ENCODE results near the gene CSMD2.

Gene CSMD2

DNA sequence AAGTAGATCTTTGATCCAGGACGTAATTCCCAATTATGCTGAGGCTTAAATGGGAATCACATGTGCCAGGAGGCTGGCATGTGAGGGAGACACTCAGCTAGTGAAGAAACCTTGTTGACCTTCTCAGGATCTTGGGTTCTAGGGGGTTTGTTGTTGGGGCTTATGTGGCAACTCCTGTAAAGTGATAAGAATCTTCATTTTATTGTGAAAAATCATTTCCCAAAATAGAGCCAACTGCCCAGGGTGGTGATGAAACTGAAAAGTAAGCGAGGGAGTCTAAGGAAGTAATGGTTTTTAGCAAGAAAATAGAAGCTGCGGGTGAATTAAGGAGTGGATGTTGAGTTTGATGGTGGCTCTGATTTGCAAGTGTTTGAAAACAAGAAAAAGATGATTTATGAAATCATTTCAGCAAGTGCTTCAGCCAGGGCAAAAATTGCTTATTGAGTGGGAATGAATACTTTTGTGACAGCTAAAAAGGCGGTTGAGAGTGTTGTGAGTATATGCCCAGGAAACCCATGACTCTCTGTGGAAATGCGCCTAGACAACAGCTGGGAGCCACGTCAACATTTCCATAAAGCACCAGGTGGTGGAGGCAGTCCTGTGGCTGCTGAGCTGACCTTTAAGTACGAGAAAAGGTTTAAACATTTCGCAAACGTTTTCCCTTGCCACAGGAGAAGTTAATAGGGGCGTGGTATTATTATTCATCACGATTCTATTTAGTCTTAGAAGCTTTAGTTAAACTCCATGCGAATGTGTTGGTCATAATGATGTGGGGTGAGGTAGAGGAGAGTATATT lies 198.5 kb downstream of the CSMD2 start:
- Histone ChIP-seq H3K9ac (ENCODE audit: low read depth, low read length) (no peak overlapping the region), H3K4me1 (ENCODE audit: control insufficient read depth, insufficient read depth, low read length) (no peaks in the 10 kb centered on the region), H3K9me3 (ENCODE audit: control insufficient read depth, insufficient read depth, low read length) (no peaks in the 10 kb centered on the region), H3K36me3 (ENCODE audit: control insufficient read depth, insufficient read depth, low read length) (no peaks in the 10 kb centered on the region), H3K4me3 (ENCODE audit: low read depth, low read length) (no peak overlapping the region), H3K27me3 (ENCODE audit: control insufficient read depth, insufficient read depth, low read length) (no peaks in the 10 kb centered on the region)

DNA sequence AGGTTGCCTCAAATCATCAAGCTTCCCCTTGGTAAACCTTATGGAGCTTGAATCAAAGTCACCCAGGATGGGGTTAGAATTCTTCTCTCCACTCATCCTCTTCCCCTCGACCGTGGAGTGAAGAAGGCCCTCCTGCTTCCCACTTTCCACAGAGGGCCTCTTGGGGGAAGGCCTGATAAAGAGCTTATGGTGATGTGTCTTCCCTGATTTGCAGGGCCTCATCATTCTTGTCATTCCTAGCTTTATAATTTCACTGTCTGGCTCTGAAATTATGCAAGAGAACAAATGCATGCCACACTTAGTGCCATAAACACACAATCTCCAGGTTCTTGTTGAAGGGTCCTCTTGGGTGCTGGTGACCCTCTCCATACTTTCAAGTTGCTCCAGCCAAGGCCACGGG lies 199.9 kb downstream of the CSMD2 start:
- H3K9me3 ChIP-seq (ENCODE audit: control insufficient read depth, insufficient read depth, low read length) = no peaks in the 10 kb centered on the region
- no peaks in the 10 kb centered on the region for H3K27me3 ChIP-seq (ENCODE audit: control insufficient read depth, insufficient read depth, low read length)
- no peaks in the 10 kb centered on the region for H3K4me1 ChIP-seq (ENCODE audit: control insufficient read depth, insufficient read depth, low read length)
- no peak overlapping the region for H3K4me3 ChIP-seq (ENCODE audit: low read depth, low read length)
- H3K36me3 ChIP-seq (ENCODE audit: control insufficient read depth, insufficient read depth, low read length) = no peaks in the 10 kb centered on the region
- H3K9ac ChIP-seq (ENCODE audit: low read depth, low read length) = no peak overlapping the region

DNA sequence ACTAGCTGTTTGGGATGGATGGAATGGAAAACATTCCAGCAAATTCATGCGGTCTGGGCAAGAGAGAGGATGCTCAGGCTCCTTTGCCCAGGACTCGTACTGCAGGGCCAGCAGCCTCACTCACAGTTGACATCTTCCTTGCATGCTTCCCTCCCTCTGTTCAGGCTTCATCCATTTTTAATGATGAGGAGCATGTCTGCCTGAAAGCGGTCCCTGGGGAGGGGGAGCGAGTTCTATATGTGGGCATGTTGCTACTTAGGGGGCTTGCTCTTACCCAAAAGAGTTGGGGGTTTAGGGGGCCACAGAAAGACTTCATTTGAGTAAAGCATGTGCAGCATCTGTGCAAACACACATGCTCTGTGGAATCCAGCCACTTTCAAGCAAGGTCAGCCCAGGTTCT lies 203.0 kb downstream of the CSMD2 start:
- H3K4me1 ChIP-seq (ENCODE audit: control insufficient read depth, insufficient read depth, low read length) = no peaks in the 10 kb centered on the region
- no peaks in the 10 kb centered on the region for H3K36me3 ChIP-seq (ENCODE audit: control insufficient read depth, insufficient read depth, low read length)
- no peaks in the 10 kb centered on the region for H3K9me3 ChIP-seq (ENCODE audit: control insufficient read depth, insufficient read depth, low read length)
- H3K27me3 ChIP-seq (ENCODE audit: control insufficient read depth, insufficient read depth, low read length) = no peaks in the 10 kb centered on the region
- no peak overlapping the region for H3K9ac ChIP-seq (ENCODE audit: low read depth, low read length)
- no peak overlapping the region for H3K4me3 ChIP-seq (ENCODE audit: low read depth, low read length)

DNA sequence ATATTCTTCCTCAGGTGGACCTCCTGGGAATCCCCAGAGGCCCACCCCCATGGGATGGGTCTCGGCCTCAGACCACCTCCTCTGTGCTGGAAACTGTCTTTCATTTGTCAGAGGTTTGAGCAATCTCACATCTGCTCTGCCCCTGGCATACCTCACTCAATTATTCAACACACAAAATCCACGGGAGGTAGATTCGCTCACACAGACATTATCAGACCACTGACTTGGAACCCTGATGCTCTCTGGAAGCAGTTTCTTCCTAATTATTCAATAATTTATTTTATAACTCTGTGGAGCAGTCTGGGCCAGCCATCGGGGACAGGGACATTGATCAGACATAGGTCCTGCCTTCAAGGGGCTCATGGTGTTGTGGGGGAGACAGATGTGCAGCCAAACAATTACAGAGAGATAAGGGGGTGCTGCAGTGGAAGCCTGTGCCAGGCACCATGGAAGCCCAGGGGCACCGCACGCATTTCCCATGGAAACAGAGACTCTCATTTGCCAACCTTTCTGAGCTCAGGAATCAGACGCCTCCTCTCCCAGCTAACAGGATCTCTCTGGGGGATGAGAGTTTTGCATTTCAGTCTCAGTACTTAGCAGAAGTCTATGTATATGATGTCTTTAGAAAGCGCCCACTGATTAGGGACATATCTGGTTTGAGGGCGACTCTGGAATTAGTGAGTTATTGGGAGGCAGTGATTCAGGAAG lies 204.7 kb downstream of the CSMD2 start:
- H3K36me3 ChIP-seq (ENCODE audit: control insufficient read depth, insufficient read depth, low read length) = no peaks in the 10 kb centered on the region
- H3K9ac ChIP-seq (ENCODE audit: low read depth, low read length) = no peak overlapping the region
- H3K4me1 ChIP-seq (ENCODE audit: control insufficient read depth, insufficient read depth, low read length) = no peaks in the 10 kb centered on the region
- no peak overlapping the region for H3K4me3 ChIP-seq (ENCODE audit: low read depth, low read length)
- no peaks in the 10 kb centered on the region for H3K9me3 ChIP-seq (ENCODE audit: control insufficient read depth, insufficient read depth, low read length)
- H3K27me3 ChIP-seq (ENCODE audit: control insufficient read depth, insufficient read depth, low read length) = no peaks in the 10 kb centered on the region

DNA sequence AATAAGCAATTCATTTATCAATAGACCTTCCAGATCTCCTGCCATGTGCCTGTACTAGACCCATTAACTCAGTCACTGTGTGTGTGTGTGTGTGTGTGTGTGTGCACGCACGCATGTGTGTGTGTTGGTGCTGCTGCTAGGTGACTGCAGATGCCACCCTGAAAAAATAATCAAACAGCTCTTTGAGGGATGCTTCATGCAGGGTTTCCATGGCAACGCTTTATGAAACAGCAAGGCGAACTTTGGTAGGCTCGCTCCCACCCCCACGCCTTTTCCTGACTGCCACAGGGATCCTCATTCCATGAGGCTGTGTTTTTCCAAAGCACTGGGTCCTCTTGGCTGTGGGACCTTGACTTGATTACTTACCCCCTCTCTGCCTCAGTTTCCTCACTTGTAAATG lies 207.2 kb downstream of the CSMD2 start:
- H3K9me3 ChIP-seq (ENCODE audit: control insufficient read depth, insufficient read depth, low read length) = no peaks in the 10 kb centered on the region
- H3K36me3 ChIP-seq (ENCODE audit: control insufficient read depth, insufficient read depth, low read length) = no peaks in the 10 kb centered on the region
- H3K9ac ChIP-seq (ENCODE audit: low read depth, low read length) = no peak overlapping the region
- H3K27me3 ChIP-seq (ENCODE audit: control insufficient read depth, insufficient read depth, low read length) = no peaks in the 10 kb centered on the region
- no peak overlapping the region for H3K4me3 ChIP-seq (ENCODE audit: low read depth, low read length)
- no peaks in the 10 kb centered on the region for H3K4me1 ChIP-seq (ENCODE audit: control insufficient read depth, insufficient read depth, low read length)

DNA sequence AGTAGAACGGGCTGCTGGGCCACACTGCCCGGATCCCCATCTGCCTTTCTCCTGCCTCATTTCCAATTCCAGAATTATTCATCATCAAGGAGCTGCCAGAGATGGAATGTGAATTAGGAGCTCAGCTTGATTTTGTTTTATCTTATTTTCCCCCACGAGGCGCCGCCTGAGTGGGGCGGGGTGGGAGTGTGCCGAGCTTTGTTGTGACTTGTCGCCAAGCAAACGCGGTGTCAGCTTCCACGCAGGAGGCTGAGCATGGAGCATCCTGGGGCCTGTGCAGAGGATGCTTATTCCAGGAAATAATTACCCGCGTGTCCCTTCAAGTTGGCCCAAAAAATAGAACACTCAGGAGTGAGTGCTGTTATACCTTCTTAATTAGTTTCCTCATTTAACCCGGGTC lies 209.9 kb downstream of the CSMD2 start:
- H3K4me3 ChIP-seq (ENCODE audit: low read depth, low read length) = no peak overlapping the region
- no peaks in the 10 kb centered on the region for H3K9me3 ChIP-seq (ENCODE audit: control insufficient read depth, insufficient read depth, low read length)
- H3K27me3 ChIP-seq (ENCODE audit: control insufficient read depth, insufficient read depth, low read length) = no peaks in the 10 kb centered on the region
- no peaks in the 10 kb centered on the region for H3K4me1 ChIP-seq (ENCODE audit: control insufficient read depth, insufficient read depth, low read length)
- no peaks in the 10 kb centered on the region for H3K36me3 ChIP-seq (ENCODE audit: control insufficient read depth, insufficient read depth, low read length)
- no peak overlapping the region for H3K9ac ChIP-seq (ENCODE audit: low read depth, low read length)

DNA sequence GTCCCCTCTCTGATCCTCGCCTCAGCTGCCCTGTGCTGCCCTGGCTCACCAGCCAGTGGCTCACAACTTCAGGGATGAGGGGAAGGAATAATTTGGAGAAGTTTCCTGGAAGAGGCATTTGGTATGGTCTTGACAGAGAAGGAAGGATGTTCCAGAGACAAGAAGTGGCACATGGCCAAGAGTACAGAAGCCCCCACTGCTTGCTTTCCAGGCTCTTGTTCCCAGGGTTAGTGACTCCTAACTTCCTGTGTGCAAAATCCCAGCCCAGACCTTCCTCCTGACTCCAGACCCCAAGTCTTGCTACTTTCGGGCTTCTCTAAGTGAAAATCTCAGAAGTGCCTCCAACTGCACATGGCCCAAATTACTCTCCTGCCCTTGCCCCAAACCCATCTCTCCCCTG lies 215.5 kb downstream of the CSMD2 start:
- Histone ChIP-seq H3K9ac (ENCODE audit: low read depth, low read length) (no peak overlapping the region), H3K9me3 (ENCODE audit: control insufficient read depth, insufficient read depth, low read length) (no peaks in the 10 kb centered on the region), H3K27me3 (ENCODE audit: control insufficient read depth, insufficient read depth, low read length) (no peaks in the 10 kb centered on the region), H3K4me3 (ENCODE audit: low read depth, low read length) (no peak overlapping the region), H3K4me1 (ENCODE audit: control insufficient read depth, insufficient read depth, low read length) (no peaks in the 10 kb centered on the region), H3K36me3 (ENCODE audit: control insufficient read depth, insufficient read depth, low read length) (no peaks in the 10 kb centered on the region)

DNA sequence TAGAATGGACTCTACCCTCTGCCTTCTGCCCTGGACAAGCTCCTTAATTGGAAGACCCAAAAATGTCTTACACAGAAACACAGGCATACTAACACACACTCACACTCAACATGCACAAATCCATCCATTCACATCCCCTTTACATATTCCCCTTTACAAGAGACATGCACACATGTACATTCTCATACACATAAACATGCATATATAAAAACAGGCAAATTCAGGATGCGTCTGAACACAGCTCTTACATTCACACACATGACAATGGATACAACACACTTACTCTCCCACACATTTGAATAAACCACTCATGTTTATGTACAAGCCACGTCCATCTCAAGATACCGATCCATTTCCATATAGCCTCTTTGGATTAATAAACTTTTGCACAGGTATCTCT lies 216.7 kb downstream of the CSMD2 start:
- no peaks in the 10 kb centered on the region for H3K36me3 ChIP-seq (ENCODE audit: control insufficient read depth, insufficient read depth, low read length)
- no peaks in the 10 kb centered on the region for H3K9me3 ChIP-seq (ENCODE audit: control insufficient read depth, insufficient read depth, low read length)

DNA sequence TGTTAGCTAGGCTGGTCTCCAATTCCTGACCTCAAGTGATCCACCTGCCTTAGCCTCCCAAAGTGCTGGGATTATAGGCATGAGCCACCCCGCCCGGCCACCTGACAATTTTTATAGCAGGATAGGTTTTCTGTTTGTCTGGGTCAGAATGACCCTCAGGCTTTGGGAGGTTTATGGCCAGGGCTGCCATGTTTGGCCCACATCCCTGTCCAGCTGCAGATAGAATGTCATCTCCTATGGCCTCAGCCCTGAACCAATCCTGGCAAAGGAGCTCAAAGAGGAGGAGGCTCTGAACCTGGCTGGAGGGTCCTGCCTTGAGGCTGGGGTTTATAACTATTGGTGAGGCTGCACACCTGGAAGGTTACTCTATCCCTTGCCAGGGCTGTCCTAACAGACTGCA lies 218.2 kb downstream of the CSMD2 start:
- no peak overlapping the region for H3K4me3 ChIP-seq (ENCODE audit: low read depth, low read length)
- no peaks in the 10 kb centered on the region for H3K27me3 ChIP-seq (ENCODE audit: control insufficient read depth, insufficient read depth, low read length)
- no peak overlapping the region for H3K9ac ChIP-seq (ENCODE audit: low read depth, low read length)
- no peaks in the 10 kb centered on the region for H3K9me3 ChIP-seq (ENCODE audit: control insufficient read depth, insufficient read depth, low read length)
- no peaks in the 10 kb centered on the region for H3K36me3 ChIP-seq (ENCODE audit: control insufficient read depth, insufficient read depth, low read length)
- no peaks in the 10 kb centered on the region for H3K4me1 ChIP-seq (ENCODE audit: control insufficient read depth, insufficient read depth, low read length)

More for the DNA sequence above, 216.7 kb downstream of the CSMD2 start:
- Histone ChIP-seq H3K9ac (ENCODE audit: low read depth, low read length) (no peak overlapping the region), H3K4me1 (ENCODE audit: control insufficient read depth, insufficient read depth, low read length) (no peaks in the 10 kb centered on the region), H3K4me3 (ENCODE audit: low read depth, low read length) (no peak overlapping the region), H3K27me3 (ENCODE audit: control insufficient read depth, insufficient read depth, low read length) (no peaks in the 10 kb centered on the region)

DNA sequence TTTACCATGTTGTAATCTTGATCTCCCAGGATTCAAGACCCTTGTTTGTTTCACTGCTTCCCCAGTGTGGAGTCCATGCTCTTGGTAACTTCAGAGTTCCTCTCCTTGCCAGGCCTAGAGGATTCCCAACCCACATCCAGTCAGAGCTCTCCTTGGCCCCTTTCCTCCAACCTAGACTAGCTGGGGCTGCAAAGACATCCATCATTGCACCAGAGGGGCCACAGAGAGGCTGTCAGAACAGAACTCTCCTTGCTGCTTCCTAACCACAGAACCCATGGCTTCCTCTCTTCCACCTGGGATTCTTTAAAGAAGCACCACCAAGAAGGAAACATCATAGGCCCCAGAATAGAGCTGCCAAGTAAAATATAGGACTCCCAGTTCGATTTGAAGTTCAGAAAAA lies 220.2 kb downstream of the CSMD2 start:
- no peaks in the 10 kb centered on the region for H3K9me3 ChIP-seq (ENCODE audit: control insufficient read depth, insufficient read depth, low read length)
- H3K4me1 ChIP-seq (ENCODE audit: control insufficient read depth, insufficient read depth, low read length) = no peaks in the 10 kb centered on the region
- H3K27me3 ChIP-seq (ENCODE audit: control insufficient read depth, insufficient read depth, low read length) = no peaks in the 10 kb centered on the region
- H3K4me3 ChIP-seq (ENCODE audit: low read depth, low read length) = no peak overlapping the region
- no peak overlapping the region for H3K9ac ChIP-seq (ENCODE audit: low read depth, low read length)
- H3K36me3 ChIP-seq (ENCODE audit: control insufficient read depth, insufficient read depth, low read length) = no peaks in the 10 kb centered on the region

DNA sequence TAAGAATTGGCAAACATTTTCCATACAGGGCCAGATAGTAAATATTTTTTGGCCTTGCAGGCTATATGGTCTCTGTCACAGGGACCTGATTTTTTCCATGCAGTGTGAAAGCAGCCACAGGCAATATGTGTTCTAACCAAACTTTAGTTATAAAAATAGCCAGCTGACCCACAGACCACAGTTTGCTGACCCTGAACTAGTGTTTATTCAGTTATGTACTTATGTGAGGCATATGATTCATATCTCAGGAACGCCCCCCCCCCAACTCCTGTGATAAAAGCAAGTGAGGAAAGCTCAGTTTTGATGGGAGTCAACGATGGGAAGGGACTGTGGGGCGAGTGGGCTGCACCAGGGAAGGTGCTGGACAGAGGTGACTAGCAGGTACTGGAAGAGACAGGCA lies 221.1 kb downstream of the CSMD2 start:
- Histone ChIP-seq H3K4me1 (ENCODE audit: control insufficient read depth, insufficient read depth, low read length) (no peaks in the 10 kb centered on the region), H3K9ac (ENCODE audit: low read depth, low read length) (no peak overlapping the region), H3K4me3 (ENCODE audit: low read depth, low read length) (no peak overlapping the region), H3K27me3 (ENCODE audit: control insufficient read depth, insufficient read depth, low read length) (no peaks in the 10 kb centered on the region), H3K9me3 (ENCODE audit: control insufficient read depth, insufficient read depth, low read length) (no peaks in the 10 kb centered on the region), H3K36me3 (ENCODE audit: control insufficient read depth, insufficient read depth, low read length) (no peaks in the 10 kb centered on the region)

DNA sequence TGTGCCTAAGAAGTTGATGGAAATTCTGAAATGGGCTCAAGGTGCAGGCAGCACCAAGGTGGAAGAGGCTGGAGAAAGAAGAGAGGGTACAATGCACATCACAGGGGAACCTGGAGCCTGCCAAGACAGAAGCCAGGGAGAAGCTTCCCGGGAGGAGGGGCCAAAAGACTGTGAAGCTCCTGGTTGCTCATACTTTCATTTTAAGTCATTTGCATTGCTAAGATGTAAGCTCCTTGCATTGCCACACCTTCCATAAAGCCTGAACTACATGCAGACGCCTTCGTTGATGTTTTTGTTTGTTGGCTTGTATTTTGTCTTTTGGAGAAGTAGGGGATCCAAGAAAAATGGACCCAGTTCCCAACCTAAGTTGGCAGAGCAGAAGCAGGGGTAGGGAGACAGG lies 232.2 kb downstream of the CSMD2 start:
- no peaks in the 10 kb centered on the region for H3K9me3 ChIP-seq (ENCODE audit: control insufficient read depth, insufficient read depth, low read length)
- no peak overlapping the region for H3K9ac ChIP-seq (ENCODE audit: low read depth, low read length)
- H3K36me3 ChIP-seq (ENCODE audit: control insufficient read depth, insufficient read depth, low read length) = no peaks in the 10 kb centered on the region
- no peaks in the 10 kb centered on the region for H3K27me3 ChIP-seq (ENCODE audit: control insufficient read depth, insufficient read depth, low read length)
- no peaks in the 10 kb centered on the region for H3K4me1 ChIP-seq (ENCODE audit: control insufficient read depth, insufficient read depth, low read length)
- no peak overlapping the region for H3K4me3 ChIP-seq (ENCODE audit: low read depth, low read length)
